Measurements from ENCODE around the gene PKDCC. TPM values are rescaled to one million over a fixed set of nuclear protein-coding genes. Genes with fewer than 3 reads are reported as not detected.
A peak's percentile ranks its signal among the peaks of the same experiment; 100 is the strongest.

The PKDCC gene
- total and polyA plus RNA-seq, 4 donors: 2.0 to 76.0 (median 19.8) TPM

DNA sequence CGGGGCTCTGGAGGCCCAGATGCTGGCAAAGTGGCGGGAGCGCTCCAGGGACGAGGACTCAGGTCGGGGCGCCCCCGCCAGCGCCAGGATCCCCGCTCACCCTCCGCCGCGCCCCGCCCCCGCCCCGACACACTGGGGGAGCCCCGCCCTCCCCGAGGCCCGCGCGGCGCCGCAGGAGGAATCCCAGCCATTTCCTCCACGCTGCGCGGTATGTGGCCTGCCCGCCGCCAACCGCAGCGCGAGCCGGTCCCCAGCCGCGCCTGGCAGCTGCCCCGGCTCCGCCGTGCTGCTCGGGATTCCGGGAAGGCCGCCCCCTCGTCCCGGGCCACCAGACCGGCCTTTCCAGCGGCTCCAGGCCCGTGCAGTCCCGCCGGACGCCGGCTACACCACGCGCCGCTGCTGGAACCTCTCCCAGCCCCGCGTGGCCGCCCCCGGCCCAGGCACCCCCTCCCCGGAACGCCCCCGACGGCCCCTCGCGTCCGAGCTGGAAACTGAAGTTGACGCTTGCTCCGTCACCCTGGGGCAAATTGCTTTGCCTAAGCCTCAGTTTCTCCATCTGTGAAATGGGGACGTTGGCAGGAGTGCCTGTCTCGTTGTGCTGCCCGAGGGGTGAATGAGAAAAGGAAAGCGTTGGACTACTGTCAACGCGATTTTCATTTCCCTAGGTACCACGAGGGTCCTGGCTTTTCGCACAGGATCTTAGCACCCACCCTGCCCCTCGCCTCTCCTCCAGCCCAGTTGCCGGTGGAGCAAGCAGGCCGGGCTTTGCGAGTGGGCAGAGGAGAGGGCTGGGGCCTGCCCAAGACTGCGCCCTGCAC is 53.6 kb downstream of the PKDCC start (continued):
- TF ChIP-seq TAF1 (conservative IDR thresholded peaks at IDR 0.05): no peak

GRCh38 chr2:42102024-42102590 is 54.3 kb downstream of the PKDCC start:
- DNase-seq (ENCODE audit: low spot score): peak; percentile 62
- peak overlapping the region; percentile 74 to 75 for H3K9ac ChIP-seq (ENCODE audit: low read depth in 1 of 2, low read length in 2 of 2)
- WGBS: 5% methylated on average over 33 of the region's 33 CpGs

More at GRCh38 chr2:42102024-42102590, 54.3 kb downstream of the PKDCC start:
- no peaks in the 10 kb centered on the region for H3K9me3 ChIP-seq (ENCODE audit: control insufficient read depth in 4 of 4, low read length in 3 of 4)
- H3K36me3 ChIP-seq (ENCODE audit: control insufficient read depth in 4 of 4, insufficient read depth in 3 of 4, low read depth in 1 of 4, low read length in 3 of 4): no peaks in the 10 kb centered on the region
- peaks cover 4 to 41% (median 17%) of the 10 kb centered on the region in 4 donors for H3K4me1 ChIP-seq (ENCODE audit: control insufficient read depth in 4 of 4, insufficient read depth in 4 of 4, low read length in 3 of 4)
- H3K4me3 ChIP-seq (ENCODE audit: low read depth in 1 of 3, low read length in 3 of 3): peak overlapping the region; percentile 17 to 56 (median 44)
- TF ChIP-seq, protein P1, sequence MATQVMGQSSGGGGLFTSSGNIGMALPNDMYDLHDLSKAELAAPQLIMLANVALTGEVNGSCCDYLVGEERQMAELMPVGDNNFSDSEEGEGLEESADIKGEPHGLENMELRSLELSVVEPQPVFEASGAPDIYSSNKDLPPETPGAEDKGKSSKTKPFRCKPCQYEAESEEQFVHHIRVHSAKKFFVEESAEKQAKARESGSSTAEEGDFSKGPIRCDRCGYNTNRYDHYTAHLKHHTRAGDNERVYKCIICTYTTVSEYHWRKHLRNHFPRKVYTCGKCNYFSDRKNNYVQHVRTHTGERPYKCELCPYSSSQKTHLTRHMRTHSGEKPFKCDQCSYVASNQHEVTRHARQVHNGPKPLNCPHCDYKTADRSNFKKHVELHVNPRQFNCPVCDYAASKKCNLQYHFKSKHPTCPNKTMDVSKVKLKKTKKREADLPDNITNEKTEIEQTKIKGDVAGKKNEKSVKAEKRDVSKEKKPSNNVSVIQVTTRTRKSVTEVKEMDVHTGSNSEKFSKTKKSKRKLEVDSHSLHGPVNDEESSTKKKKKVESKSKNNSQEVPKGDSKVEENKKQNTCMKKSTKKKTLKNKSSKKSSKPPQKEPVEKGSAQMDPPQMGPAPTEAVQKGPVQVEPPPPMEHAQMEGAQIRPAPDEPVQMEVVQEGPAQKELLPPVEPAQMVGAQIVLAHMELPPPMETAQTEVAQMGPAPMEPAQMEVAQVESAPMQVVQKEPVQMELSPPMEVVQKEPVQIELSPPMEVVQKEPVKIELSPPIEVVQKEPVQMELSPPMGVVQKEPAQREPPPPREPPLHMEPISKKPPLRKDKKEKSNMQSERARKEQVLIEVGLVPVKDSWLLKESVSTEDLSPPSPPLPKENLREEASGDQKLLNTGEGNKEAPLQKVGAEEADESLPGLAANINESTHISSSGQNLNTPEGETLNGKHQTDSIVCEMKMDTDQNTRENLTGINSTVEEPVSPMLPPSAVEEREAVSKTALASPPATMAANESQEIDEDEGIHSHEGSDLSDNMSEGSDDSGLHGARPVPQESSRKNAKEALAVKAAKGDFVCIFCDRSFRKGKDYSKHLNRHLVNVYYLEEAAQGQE (IDR thresholded peaks at IDR 0.05): peak; percentile 60
- TF ChIP-seq SP1 (IDR thresholded peaks at IDR 0.05) (peak; percentile 62), TAF1 (conservative IDR thresholded peaks at IDR 0.05) (no peak), FOXA2 (IDR thresholded peaks at IDR 0.05) (peak; percentile 83), RXRA (IDR thresholded peaks at IDR 0.05) (peak; percentile 76 to 84), HNF4A (conservative IDR thresholded peaks at IDR 0.05) (peak; percentile 74 to 94), RAD21 (IDR thresholded peaks at IDR 0.05) (peak in 1 of 2 donors; percentile 58), EGR1 (IDR thresholded peaks at IDR 0.05; ENCODE audit: low read depth in 2 of 2) (peak in 1 of 2 donors; percentile 81), HNF4G (IDR thresholded peaks at IDR 0.05) (no peak), NR2F2 (IDR thresholded peaks at IDR 0.05) (no peak), YY1 (IDR thresholded peaks at IDR 0.05) (peak; percentile 78), JUND (IDR thresholded peaks at IDR 0.05) (peak; percentile 95 to 99), FOXA1 (IDR thresholded peaks at IDR 0.05) (peak; percentile 60), GABPA (IDR thresholded peaks at IDR 0.05 in 1 of 2, conservative IDR thresholded peaks at IDR 0.05 in 1 of 2) (no peak)
- TF ChIP-seq, protein P2, sequence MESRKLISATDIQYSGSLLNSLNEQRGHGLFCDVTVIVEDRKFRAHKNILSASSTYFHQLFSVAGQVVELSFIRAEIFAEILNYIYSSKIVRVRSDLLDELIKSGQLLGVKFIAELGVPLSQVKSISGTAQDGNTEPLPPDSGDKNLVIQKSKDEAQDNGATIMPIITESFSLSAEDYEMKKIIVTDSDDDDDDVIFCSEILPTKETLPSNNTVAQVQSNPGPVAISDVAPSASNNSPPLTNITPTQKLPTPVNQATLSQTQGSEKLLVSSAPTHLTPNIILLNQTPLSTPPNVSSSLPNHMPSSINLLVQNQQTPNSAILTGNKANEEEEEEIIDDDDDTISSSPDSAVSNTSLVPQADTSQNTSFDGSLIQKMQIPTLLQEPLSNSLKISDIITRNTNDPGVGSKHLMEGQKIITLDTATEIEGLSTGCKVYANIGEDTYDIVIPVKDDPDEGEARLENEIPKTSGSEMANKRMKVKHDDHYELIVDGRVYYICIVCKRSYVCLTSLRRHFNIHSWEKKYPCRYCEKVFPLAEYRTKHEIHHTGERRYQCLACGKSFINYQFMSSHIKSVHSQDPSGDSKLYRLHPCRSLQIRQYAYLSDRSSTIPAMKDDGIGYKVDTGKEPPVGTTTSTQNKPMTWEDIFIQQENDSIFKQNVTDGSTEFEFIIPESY (IDR thresholded peaks at IDR 0.05): peak; percentile 40
- TF ChIP-seq, protein P3, sequence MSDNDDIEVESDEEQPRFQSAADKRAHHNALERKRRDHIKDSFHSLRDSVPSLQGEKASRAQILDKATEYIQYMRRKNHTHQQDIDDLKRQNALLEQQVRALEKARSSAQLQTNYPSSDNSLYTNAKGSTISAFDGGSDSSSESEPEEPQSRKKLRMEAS (IDR thresholded peaks at IDR 0.05): peak; percentile 95
- TF ChIP-seq, protein P4, sequence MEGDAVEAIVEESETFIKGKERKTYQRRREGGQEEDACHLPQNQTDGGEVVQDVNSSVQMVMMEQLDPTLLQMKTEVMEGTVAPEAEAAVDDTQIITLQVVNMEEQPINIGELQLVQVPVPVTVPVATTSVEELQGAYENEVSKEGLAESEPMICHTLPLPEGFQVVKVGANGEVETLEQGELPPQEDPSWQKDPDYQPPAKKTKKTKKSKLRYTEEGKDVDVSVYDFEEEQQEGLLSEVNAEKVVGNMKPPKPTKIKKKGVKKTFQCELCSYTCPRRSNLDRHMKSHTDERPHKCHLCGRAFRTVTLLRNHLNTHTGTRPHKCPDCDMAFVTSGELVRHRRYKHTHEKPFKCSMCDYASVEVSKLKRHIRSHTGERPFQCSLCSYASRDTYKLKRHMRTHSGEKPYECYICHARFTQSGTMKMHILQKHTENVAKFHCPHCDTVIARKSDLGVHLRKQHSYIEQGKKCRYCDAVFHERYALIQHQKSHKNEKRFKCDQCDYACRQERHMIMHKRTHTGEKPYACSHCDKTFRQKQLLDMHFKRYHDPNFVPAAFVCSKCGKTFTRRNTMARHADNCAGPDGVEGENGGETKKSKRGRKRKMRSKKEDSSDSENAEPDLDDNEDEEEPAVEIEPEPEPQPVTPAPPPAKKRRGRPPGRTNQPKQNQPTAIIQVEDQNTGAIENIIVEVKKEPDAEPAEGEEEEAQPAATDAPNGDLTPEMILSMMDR (IDR thresholded peaks at IDR 0.05; ENCODE audit: low read depth, low read length, missing input control): no peak
- TF ChIP-seq, protein P5, sequence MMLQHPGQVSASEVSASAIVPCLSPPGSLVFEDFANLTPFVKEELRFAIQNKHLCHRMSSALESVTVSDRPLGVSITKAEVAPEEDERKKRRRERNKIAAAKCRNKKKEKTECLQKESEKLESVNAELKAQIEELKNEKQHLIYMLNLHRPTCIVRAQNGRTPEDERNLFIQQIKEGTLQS (IDR thresholded peaks at IDR 0.05): peak; percentile 60
- H3K27me3 ChIP-seq (ENCODE audit: control insufficient read depth in 4 of 4, insufficient read depth in 4 of 4, low read length in 3 of 4): no peaks in the 10 kb centered on the region
- H3K27ac ChIP-seq (ENCODE audit: low read depth in 1 of 2, low read length in 2 of 2): peak overlapping the region; percentile 91 to 94

Data from liver (tissue), 9 donors.